Activated CD8-positive, alpha-beta T cell treated with anti-CD3 and anti-CD28 coated beads for 36 hours (primary cell): ENCODE measurements around the gene ZNF142. TPM values are rescaled to one million over a fixed set of nuclear protein-coding genes. Genes with fewer than 3 reads are reported as not detected.

ENCODE experiments used
- ATAC-seq: fragments of 200-7000 bp; cut with Tn5 transposase; one replicate; pipeline ENCODE4 v1.10.0; 2021; ENCODE audit warnings: mild to moderate bottlenecking, moderate library complexity
- CTCF ChIA-PET: fragments of 350-600 bp; sonication (Branson Sonifier 250); formaldehyde crosslinking; loops from one replicate; lab custom pipeline; 2021; ENCODE audit warnings: antibody characterized with exemption; lab: Charles Lee
- POLR2A ChIA-PET: fragments of 350-600 bp; sonication (Branson Sonifier 250); formaldehyde crosslinking; loops from one replicate; lab custom pipeline; 2021; ENCODE audit warnings: antibody characterized with exemption; lab: Charles Lee
- DNase-seq: peaks from one replicate; pipeline ENCODE4 v3.0.0-alpha.2; 2020
- H3K27ac Mint-ChIP-seq: one replicate; pipeline ENCODE4 v1.8.0; 2021; ENCODE audit warnings: mild to moderate bottlenecking, mixed read lengths
- H3K27me3 Mint-ChIP-seq: one replicate; pipeline ENCODE4 v1.8.0; 2021; ENCODE audit warnings: mixed read lengths
- H3K36me3 Mint-ChIP-seq: one replicate; pipeline ENCODE4 v1.8.0; 2021; ENCODE audit warnings: low read depth, mixed read lengths
- H3K4me1 Mint-ChIP-seq: one replicate; pipeline ENCODE4 v1.8.0; 2021; ENCODE audit warnings: low read depth, mixed read lengths
- H3K4me3 Mint-ChIP-seq: one replicate; pipeline ENCODE4 v1.8.0; 2021; ENCODE audit warnings: mild to moderate bottlenecking, moderate library complexity, mixed read lengths
- H3K9me3 Mint-ChIP-seq: one replicate; pipeline ENCODE4 v1.8.0; 2021; ENCODE audit warnings: mixed read lengths
- CTCF ChIP-seq: fragments of 200-600 bp; IDR thresholded peaks from one replicate; pipeline ENCODE4 v1.8.0; 2022; ENCODE audit warnings: antibody characterized with exemption, mild to moderate bottlenecking
- intact Hi-C: fragments of 100-400 bp; cut with micrococcal nuclease; formaldehyde crosslinking; loops from one replicate; pipeline ENCODE4 v1.10.0; 2022
- total RNA-seq, 2 experiments: library from RNA; stranded (reverse); gene quantifications; one replicate each; pipeline ENCODE4 v1.2.3, GENCODE V29; 2021

ZNF142 gene
- total RNA-seq, 2 experiments from 2014 or later = 30.4 to 33.7 TPM

GRCh38 chr2:218605432-218605831 is 54.0 kb downstream of the ZNF142 start:
- H3K9me3 Mint-ChIP-seq = no peaks in the 10 kb centered on the region
- H3K4me3 Mint-ChIP-seq = no peak overlapping the region

More at GRCh38 chr2:218605432-218605831, 54.0 kb downstream of the ZNF142 start:
- ChIA-PET POLR2A (no interaction called here), CTCF (no interaction called here)
- Mint-ChIP-seq H3K36me3 (no peaks in the 10 kb centered on the region), H3K27ac (no peak overlapping the region), H3K27me3 (peaks cover 11% of the 10 kb centered on the region), H3K4me1 (no peaks in the 10 kb centered on the region)
- ATAC-seq = no peak
- DNase-seq = no peak
- intact Hi-C loops = no loop called here
- no peak for TF ChIP-seq CTCF

Other genes starting within 250 kb of the ZNF142 start
- gene VIL1, start 240.5 kb downstream of the ZNF142 start, total RNA-seq = not detected
- 10 to 100 TPM; 51.7 to 53.2 TPM for gene USP37, start 91.3 kb downstream of the ZNF142 start, total RNA-seq
- gene CNOT9, start 90.8 kb downstream of the ZNF142 start, total RNA-seq = 100 to 1,000 TPM; 106 to 119 TPM
- gene PLCD4, start 51.7 kb downstream of the ZNF142 start, total RNA-seq = under 1 TPM; 0.34 to 0.49 TPM
- 10 to 100 TPM; 69.6 to 76.3 TPM for gene BCS1L, start 60 bp upstream of the ZNF142 start, total RNA-seq
- 10 to 100 TPM; 14.7 to 17.0 TPM for gene RNF25, start 12.4 kb upstream of the ZNF142 start, total RNA-seq
- 10 to 100 TPM; 11.6 to 14.9 TPM for gene STK36, start 12.5 kb upstream of the ZNF142 start, total RNA-seq
- gene TTLL4, start 51.2 kb upstream of the ZNF142 start, total RNA-seq = 10 to 100 TPM; 32.2 to 36.6 TPM
- under 1 TPM; 0.14 to 0.18 TPM for gene CYP27A1, start 122.5 kb upstream of the ZNF142 start, total RNA-seq
- gene PRKAG3, start 172.2 kb upstream of the ZNF142 start, total RNA-seq = not detected
- gene WNT6, start 200.2 kb upstream of the ZNF142 start, total RNA-seq = under 1 TPM; 0.25 to 0.34 TPM
- 10 to 100 TPM; 27.9 to 29.2 TPM for gene WNT10A, start 221.2 kb upstream of the ZNF142 start, total RNA-seq